ENCODE results near the gene PDGFA.

DNA sequence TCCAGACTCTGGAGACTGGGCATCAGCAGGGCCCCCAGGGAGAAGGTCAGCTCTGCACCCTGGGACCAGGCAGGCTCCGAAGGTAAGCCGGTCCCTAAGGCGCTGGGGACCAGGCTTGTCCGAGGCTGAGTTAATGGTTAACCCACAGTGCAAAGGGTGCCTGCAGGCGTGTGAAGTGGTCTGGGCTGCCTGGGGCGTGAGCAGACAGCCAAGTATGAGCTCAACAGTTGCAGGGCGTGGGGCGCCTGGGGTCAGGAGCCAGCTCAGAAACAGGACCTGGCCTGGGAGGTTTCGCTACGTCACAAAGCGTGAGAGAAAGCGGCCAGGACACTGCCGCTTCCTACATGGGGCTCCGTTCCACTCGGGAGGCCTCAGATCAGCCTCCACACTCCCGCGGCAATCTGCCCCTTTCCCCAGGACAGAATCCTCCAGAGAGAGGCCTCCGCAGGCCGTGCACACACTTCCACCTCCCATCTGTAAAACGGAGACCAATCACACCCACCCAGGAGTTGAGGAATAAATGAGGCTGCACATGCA, 16.0 kb downstream of the PDGFA start:
- TF ChIP-seq CTCF (IDR thresholded peaks at IDR 0.05 in 4 of 5, conservative IDR thresholded peaks at IDR 0.05 in 1 of 5) (no peak), POLR2A (IDR thresholded peaks at IDR 0.05) (no peak)
